HEK293 (cell line): ENCODE results near the gene MCRIP1.
A peak's percentile ranks its signal among the peaks of the same experiment; 100 is the strongest.

Experiments
- CTCF ChIA-PET: fragments of 350-600 bp; formaldehyde crosslinking; extraction: SDS; loops from one replicate; lab custom pipeline; 2021; ENCODE audit warnings: antibody characterized with exemption; lab: Yijun Ruan, JAX
- POLR2A ChIA-PET: fragments of 300-600 bp; formaldehyde crosslinking; extraction: SDS; loops from one replicate; lab custom pipeline; 2020; ENCODE audit warnings: antibody characterized with exemption, inconsistent platforms; lab: Yijun Ruan, JAX
- H3K27ac ChIP-seq: fragments of 200-500 bp; sonication (Bioruptor generic); 2 replicates; pipeline ENCODE4 v1.5.1; 2014; ENCODE audit warnings: low read depth, low read length, control low read depth, inconsistent platforms; ENCODE audit errors: extremely low read depth
- H3K36me3 ChIP-seq, 2 experiments: fragments of 200-500 bp in 1 of 2; sonication (Bioruptor generic) in 1 of 2; 1 replicate in 1 of 2; 2 replicates in 1 of 2; pipeline ENCODE4 v1.5.1; 2014 to 2017; ENCODE audit warnings: inconsistent platforms in 2 of 2, low read length in 2 of 2; ENCODE audit not compliant: control insufficient read depth in 2 of 2, insufficient read depth in 1 of 2
- H3K4me1 ChIP-seq: fragments of 200-500 bp; sonication (Bioruptor generic); 2 replicates; pipeline ENCODE4 v1.5.1; 2014; ENCODE audit warnings: mild to moderate bottlenecking, low read length, inconsistent platforms; ENCODE audit not compliant: control insufficient read depth, insufficient read depth
- H3K4me3 ChIP-seq: 2 replicates; pipeline ENCODE4 v1.5.1; 2011; ENCODE audit warnings: low read depth, mild to moderate bottlenecking, control low read depth, low read length, moderate library complexity
- H3K9me3 ChIP-seq: fragments of 200-500 bp; sonication (Bioruptor generic); 2 replicates; pipeline ENCODE4 v1.5.1; 2014; ENCODE audit warnings: low read depth, low read length, inconsistent platforms; ENCODE audit not compliant: control insufficient read depth, insufficient read depth
- ATF2 ChIP-seq: fragments of 450-650 bp; formaldehyde crosslinking; IDR thresholded peaks from 2 replicates; pipeline ENCODE4 v1.5.1; 2016; ENCODE audit warnings: missing biosample characterization, missing genetic modification characterization, low read depth
- GFI1B ChIP-seq: fragments of 450-650 bp; formaldehyde crosslinking; IDR thresholded peaks from 2 replicates; pipeline ENCODE4 v1.5.1; 2016; ENCODE audit warnings: missing biosample characterization, missing genetic modification characterization
- KLF10 ChIP-seq: fragments of 450-650 bp; IDR thresholded peaks from 2 replicates; pipeline ENCODE4 v1.5.1; 2018; ENCODE audit warnings: missing biosample characterization, mild to moderate bottlenecking, missing genetic modification characterization
- KLF8 ChIP-seq: fragments of 450-650 bp; formaldehyde crosslinking; IDR thresholded peaks from 2 replicates; pipeline ENCODE4 v1.5.1; 2016; ENCODE audit warnings: missing biosample characterization, missing genetic modification characterization
- PBX3 ChIP-seq: sonication (generic); formaldehyde crosslinking; IDR thresholded peaks from 2 replicates; pipeline ENCODE4 v1.8.1; 2022; ENCODE audit warnings: mild to moderate bottlenecking, moderate library complexity, missing genetic modification reagents
- PRDM1 ChIP-seq: fragments of 450-650 bp; formaldehyde crosslinking; IDR thresholded peaks from 2 replicates; pipeline ENCODE4; 2016; ENCODE audit warnings: missing biosample characterization, missing genetic modification characterization
- SALL2 ChIP-seq: fragments of 450-650 bp; formaldehyde crosslinking; IDR thresholded peaks from 2 replicates; pipeline ENCODE4 v1.5.0; 2017; ENCODE audit warnings: missing biosample characterization, mild to moderate bottlenecking, missing genetic modification characterization, borderline replicate concordance
- SP7 ChIP-seq: fragments of 450-650 bp; formaldehyde crosslinking; IDR thresholded peaks from 2 replicates; pipeline ENCODE4 v1.5.1; 2016; ENCODE audit warnings: missing biosample characterization, missing genetic modification characterization
- TCF7L2 ChIP-seq: IDR thresholded peaks from 2 replicates; pipeline ENCODE4 v1.6.1; 2011; ENCODE audit warnings: low read depth, mild to moderate bottlenecking, inconsistent platforms, low read length, moderate library complexity, borderline replicate concordance
- ZBTB26 ChIP-seq: fragments of 450-650 bp; formaldehyde crosslinking; optimal IDR thresholded peaks from 2 replicates; pipeline ENCODE3; 2016; ENCODE audit warnings: missing biosample characterization, mild to moderate bottlenecking, missing genetic modification characterization
- ZEB2 ChIP-seq: fragments of 450-650 bp; formaldehyde crosslinking; IDR thresholded peaks from 2 replicates; pipeline ENCODE4 v1.5.1; 2016; ENCODE audit warnings: missing biosample characterization, missing genetic modification characterization
- ZNF10 ChIP-seq: fragments of 450-650 bp; formaldehyde crosslinking; IDR thresholded peaks from 2 replicates; pipeline ENCODE4 v1.5.1; 2017; ENCODE audit warnings: missing biosample characterization, missing genetic modification characterization
- ZNF132 ChIP-seq: fragments of 450-650 bp; formaldehyde crosslinking; IDR thresholded peaks from 2 replicates; pipeline ENCODE4 v1.5.1; 2017; ENCODE audit warnings: missing biosample characterization, missing genetic modification characterization, borderline replicate concordance
- ZNF214 ChIP-seq: fragments of 450-650 bp; formaldehyde crosslinking; IDR thresholded peaks from 2 replicates; pipeline ENCODE4 v1.5.1; 2017; ENCODE audit warnings: missing biosample characterization, mild to moderate bottlenecking, missing genetic modification characterization, borderline replicate concordance
- ZNF266 ChIP-seq: fragments of 450-650 bp; formaldehyde crosslinking; IDR thresholded peaks from 2 replicates; pipeline ENCODE4 v1.5.1; 2016; ENCODE audit warnings: missing biosample characterization, missing genetic modification characterization, low read depth
- ZNF280D ChIP-seq: fragments of 450-650 bp; formaldehyde crosslinking; IDR thresholded peaks from 2 replicates; pipeline ENCODE4 v1.5.1; 2016; ENCODE audit warnings: missing biosample characterization, missing genetic modification characterization
- ZNF292 ChIP-seq: fragments of 450-650 bp; formaldehyde crosslinking; IDR thresholded peaks from 2 replicates; pipeline ENCODE4 v1.5.1; 2016; ENCODE audit warnings: low read depth, missing biosample characterization, missing genetic modification characterization, borderline replicate concordance
- ZNF37A ChIP-seq: fragments of 450-650 bp; IDR thresholded peaks from 2 replicates; pipeline ENCODE4 v1.5.1; 2018; ENCODE audit warnings: missing biosample characterization, missing genetic modification characterization
- ZNF404 ChIP-seq: fragments of 450-650 bp; formaldehyde crosslinking; IDR thresholded peaks from 2 replicates; pipeline ENCODE4 v1.5.1; 2017; ENCODE audit warnings: missing biosample characterization, missing genetic modification characterization
- ZNF433 ChIP-seq: fragments of 450-650 bp; formaldehyde crosslinking; IDR thresholded peaks from 2 replicates; pipeline ENCODE4 v1.5.1; 2016; ENCODE audit warnings: missing biosample characterization, missing genetic modification characterization, low read depth
- ZNF501 ChIP-seq: fragments of 450-650 bp; formaldehyde crosslinking; IDR thresholded peaks from 2 replicates; pipeline ENCODE4 v1.5.1; 2016; ENCODE audit warnings: missing biosample characterization, missing genetic modification characterization
- ZNF555 ChIP-seq: fragments of 450-650 bp; formaldehyde crosslinking; conservative IDR thresholded peaks from 2 replicates; pipeline ENCODE4 v1.5.1; 2017; ENCODE audit warnings: missing biosample characterization, mild to moderate bottlenecking, missing genetic modification characterization, inconsistent platforms
- ZNF623 ChIP-seq: fragments of 450-650 bp; formaldehyde crosslinking; IDR thresholded peaks from 2 replicates; pipeline ENCODE4 v1.5.1; 2016; ENCODE audit warnings: missing biosample characterization, missing genetic modification characterization
- ZNF660 ChIP-seq: fragments of 450-650 bp; IDR thresholded peaks from 2 replicates; pipeline ENCODE4 v1.5.1; 2018; ENCODE audit warnings: missing biosample characterization, mild to moderate bottlenecking, missing genetic modification characterization
- ZNF707 ChIP-seq: fragments of 450-650 bp; formaldehyde crosslinking; IDR thresholded peaks from 2 replicates; pipeline ENCODE4 v1.5.1; 2016; ENCODE audit warnings: missing biosample characterization, missing genetic modification characterization
- ZNF792 ChIP-seq: fragments of 450-650 bp; formaldehyde crosslinking; IDR thresholded peaks from 2 replicates; pipeline ENCODE4 v1.5.1; 2016; ENCODE audit warnings: missing biosample characterization, missing genetic modification characterization
- TF ChIP-seq, protein P1 (sequence below): fragments of 450-650 bp; formaldehyde crosslinking; IDR thresholded peaks from 2 replicates; pipeline ENCODE4 v1.5.1; 2017; ENCODE audit warnings: missing biosample characterization, mild to moderate bottlenecking, missing genetic modification characterization, moderate library complexity

MCRIP1 gene

DNA sequence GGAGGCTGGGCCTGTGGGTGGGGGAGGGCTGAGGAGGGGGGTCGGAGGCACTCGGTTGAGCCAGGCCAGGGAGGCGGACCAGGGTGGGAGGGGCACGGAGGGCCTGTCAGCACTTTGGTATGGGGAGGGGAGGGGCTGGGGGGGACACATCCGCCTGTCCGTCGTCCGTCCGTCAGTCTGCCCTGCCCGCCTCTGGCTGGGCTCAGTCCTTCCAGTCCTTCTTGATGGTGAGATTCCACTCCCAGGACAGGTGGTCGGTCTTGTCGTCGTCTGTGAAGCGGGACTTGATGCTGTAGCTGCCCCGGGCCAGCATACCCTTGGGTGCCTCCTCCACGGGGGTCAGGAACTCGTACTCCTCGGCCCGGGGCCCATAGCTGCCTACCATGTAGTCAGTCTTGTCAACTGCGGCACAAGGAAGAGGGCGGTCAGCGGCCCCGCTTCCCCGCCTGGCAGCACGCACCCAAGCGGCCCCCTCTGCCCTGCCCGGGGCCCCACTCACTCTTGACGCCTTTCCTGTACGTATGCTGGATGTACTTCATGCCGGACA is 35.7 kb upstream of the MCRIP1 start:
- ChIA-PET POLR2A (interaction anchor here (1.1 to 2.7 kb wide), 9 partner anchors 8 to 166 kb away, joined by 3 to 17 read pairs (median 8); partner anchors contain the start of genes CENPX, LRRC45, MRPL12 and P4HB), CTCF (interaction anchor here (0.6 to 2.6 kb wide), 14 partner anchors 11 to 152 kb away, joined by 3 to 15 read pairs (median 4); partner anchors contain the start of genes MAFG and PCYT2)
- H3K4me1 ChIP-seq, result peaks cover 17% of the 10 kb centered on the region; the same call in 1 of the 2 replicates
- H3K27ac ChIP-seq, result peak overlapping the region; percentile 100
- no peak overlapping the region for H3K4me3 ChIP-seq
- H3K36me3 ChIP-seq, result peaks cover 5 to 64% of the 10 kb centered on the region in 2 experiments; a peak in 2 of 3 replicates
- no peaks in the 10 kb centered on the region for H3K9me3 ChIP-seq
- TF ChIP-seq ZEB2 (tag by site-specific recombination) (no peak), ZNF266 (tag by site-specific recombination) (no peak), KLF10 (tag by site-specific recombination) (no peak), ZNF292 (tag by site-specific recombination) (no peak), ZNF10 (tag by site-specific recombination) (no peak), PRDM1 (tag by site-specific recombination) (no peak), ZNF37A (tag by site-specific recombination) (no peak), KLF8 (peak; percentile 17; the same call in 1 of the 2 replicates), PBX3 (CRISPR knock-in tag) (no peak), ZNF404 (tag by site-specific recombination) (no peak), ZNF792 (tag by site-specific recombination) (no peak), GFI1B (tag by site-specific recombination) (no peak), ZNF707 (tag by site-specific recombination) (no peak), ZNF280D (tag by site-specific recombination) (no peak), SP7 (tag by site-specific recombination) (0 out of 2 replicates have a peak, but pooled peaks have one; percentile 7), ZNF555 (tag by site-specific recombination) (no peak), TCF7L2 (no peak), ZNF132 (tag by site-specific recombination) (no peak), ZBTB26 (tag by site-specific recombination) (no peak), ZNF433 (tag by site-specific recombination) (no peak), ZNF660 (tag by site-specific recombination) (no peak), ZNF214 (tag by site-specific recombination) (no peak), SALL2 (tag by site-specific recombination) (no peak), ATF2 (tag by site-specific recombination) (no peak), ZNF501 (tag by site-specific recombination) (no peak), ZNF623 (tag by site-specific recombination) (no peak)
- TF ChIP-seq, protein P1, sequence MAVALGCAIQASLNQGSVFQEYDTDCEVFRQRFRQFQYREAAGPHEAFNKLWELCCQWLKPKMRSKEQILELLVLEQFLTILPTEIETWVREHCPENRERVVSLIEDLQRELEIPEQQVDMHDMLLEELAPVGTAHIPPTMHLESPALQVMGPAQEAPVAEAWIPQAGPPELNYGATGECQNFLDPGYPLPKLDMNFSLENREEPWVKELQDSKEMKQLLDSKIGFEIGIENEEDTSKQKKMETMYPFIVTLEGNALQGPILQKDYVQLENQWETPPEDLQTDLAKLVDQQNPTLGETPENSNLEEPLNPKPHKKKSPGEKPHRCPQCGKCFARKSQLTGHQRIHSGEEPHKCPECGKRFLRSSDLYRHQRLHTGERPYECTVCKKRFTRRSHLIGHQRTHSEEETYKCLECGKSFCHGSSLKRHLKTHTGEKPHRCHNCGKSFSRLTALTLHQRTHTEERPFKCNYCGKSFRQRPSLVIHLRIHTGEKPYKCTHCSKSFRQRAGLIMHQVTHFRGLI (tag by site-specific recombination), result no peak
